ENCODE data around the gene UNK. TPM values are rescaled to one million over a fixed set of nuclear protein-coding genes. Genes with fewer than 3 reads are reported as not detected.
A peak's percentile ranks its signal among the peaks of the same experiment; 100 is the strongest.

The UNK gene
- total RNA-seq, 1 experiment from 2014 or later: 26.3 TPM

GRCh38 chr17:75832164-75832651 lies 47.6 kb downstream of the UNK start:
- peak; percentile 94 for DNase-seq (ENCODE audit: low read depth)

- DNase-seq (ENCODE audit: low read depth): no peak
Measured at GRCh38 chr17:75832652-75833400, 48.2 kb downstream of the UNK start.

DNA sequence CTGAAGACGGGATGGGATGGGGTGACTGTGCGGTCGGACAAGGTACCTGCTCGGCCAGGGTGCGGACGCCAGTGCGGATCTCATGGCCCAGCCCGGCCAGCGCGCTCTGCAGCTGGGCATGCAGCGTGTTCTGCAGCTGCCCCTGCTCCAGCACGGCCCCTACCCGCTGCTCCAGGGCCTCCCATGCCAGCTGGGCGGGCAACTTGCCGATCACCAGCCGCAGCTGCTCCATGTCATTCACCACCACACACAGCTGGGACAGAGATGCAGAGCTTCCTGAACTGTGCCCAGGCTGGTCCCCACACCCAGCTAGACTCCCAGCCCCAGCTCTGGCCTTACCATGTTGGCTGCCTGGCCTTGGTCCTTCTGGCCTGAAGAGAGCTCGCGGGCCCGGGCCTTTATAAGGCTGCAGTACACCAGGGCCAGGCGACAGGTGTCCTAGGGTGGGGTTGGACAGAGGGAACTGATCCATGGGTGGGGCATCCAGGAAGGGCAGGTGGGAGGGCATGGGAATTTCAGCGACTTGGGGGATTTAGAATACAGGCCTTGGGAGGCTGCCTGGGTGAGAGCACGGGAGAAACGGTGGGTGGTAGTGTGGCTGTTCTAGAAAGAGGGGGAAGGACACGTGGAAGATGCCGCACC lies 49.8 kb downstream of the UNK start:
- no peak for DNase-seq (ENCODE audit: low read depth)

- DNase-seq (ENCODE audit: low read depth): no peak
Measured at GRCh38 chr17:75834928-75835653, 50.5 kb downstream of the UNK start.

GRCh38 chr17:75835654-75835987 lies 51.0 kb downstream of the UNK start:
- DNase-seq (ENCODE audit: low read depth): no peak

GRCh38 chr17:75836605-75837004 lies 52.0 kb downstream of the UNK start:
- no peak for DNase-seq (ENCODE audit: low read depth)

GRCh38 chr17:75837899-75838298 lies 53.3 kb downstream of the UNK start:
- no peak for DNase-seq (ENCODE audit: low read depth)

DNA sequence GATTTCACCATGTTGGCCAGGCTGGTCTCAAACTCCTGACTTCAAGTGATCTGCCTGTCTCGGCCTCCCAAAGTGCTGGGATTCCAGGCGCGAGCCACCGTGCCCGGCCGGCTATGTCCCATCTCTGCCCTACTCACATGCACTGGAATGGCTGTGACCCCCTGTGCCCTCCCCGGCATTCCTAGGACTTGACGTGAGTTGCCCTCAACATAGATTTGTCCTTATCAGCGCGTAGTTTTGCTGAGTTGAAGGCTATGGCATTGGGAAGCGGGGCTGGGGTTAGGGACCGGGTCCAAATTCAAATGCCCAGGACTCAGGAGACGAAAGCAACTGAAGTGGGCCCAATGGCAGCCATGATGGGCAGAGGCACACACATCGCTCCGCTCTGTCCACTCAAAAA lies 53.8 kb downstream of the UNK start:
- no peak for DNase-seq (ENCODE audit: low read depth)

- no peak for DNase-seq (ENCODE audit: low read depth)
Measured at GRCh38 chr17:75839942-75840798, 55.6 kb downstream of the UNK start.

GRCh38 chr17:75840799-75841164 lies 56.2 kb downstream of the UNK start:
- no peak for DNase-seq (ENCODE audit: low read depth)

GRCh38 chr17:75842411-75842810 lies 57.8 kb downstream of the UNK start:
- DNase-seq (ENCODE audit: low read depth): no peak

DNA sequence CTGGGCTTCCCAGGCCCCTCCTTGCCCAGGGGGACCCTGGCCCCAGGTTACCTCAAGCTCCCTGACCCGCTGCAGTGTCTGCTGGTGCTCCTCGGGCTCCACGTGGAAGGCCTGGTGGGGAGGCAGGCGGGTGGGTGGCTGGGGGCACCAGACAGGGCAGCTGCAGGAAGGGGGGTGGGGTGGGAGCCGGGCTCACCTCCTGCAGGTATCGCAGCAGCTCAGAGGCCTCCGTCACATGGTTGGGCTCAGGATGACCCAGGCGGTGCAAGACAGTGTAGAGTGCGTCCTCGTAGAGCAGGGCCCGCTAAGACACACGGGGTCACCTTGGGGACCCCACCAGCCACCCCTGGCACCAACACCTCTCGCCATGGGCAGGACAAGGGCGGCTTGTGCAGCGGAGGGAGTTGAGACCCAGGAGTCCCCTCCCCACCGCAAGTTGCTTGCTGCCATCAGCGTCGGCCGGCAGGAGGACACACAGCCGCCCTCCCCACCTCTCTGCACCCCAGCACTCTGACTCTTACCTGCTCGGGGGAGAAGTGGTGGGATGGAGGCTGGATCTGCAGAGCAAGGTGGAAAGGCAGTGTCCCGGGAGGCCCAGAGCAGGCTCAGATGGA lies 58.5 kb downstream of the UNK start:
- no peak for DNase-seq (ENCODE audit: low read depth)

DNA sequence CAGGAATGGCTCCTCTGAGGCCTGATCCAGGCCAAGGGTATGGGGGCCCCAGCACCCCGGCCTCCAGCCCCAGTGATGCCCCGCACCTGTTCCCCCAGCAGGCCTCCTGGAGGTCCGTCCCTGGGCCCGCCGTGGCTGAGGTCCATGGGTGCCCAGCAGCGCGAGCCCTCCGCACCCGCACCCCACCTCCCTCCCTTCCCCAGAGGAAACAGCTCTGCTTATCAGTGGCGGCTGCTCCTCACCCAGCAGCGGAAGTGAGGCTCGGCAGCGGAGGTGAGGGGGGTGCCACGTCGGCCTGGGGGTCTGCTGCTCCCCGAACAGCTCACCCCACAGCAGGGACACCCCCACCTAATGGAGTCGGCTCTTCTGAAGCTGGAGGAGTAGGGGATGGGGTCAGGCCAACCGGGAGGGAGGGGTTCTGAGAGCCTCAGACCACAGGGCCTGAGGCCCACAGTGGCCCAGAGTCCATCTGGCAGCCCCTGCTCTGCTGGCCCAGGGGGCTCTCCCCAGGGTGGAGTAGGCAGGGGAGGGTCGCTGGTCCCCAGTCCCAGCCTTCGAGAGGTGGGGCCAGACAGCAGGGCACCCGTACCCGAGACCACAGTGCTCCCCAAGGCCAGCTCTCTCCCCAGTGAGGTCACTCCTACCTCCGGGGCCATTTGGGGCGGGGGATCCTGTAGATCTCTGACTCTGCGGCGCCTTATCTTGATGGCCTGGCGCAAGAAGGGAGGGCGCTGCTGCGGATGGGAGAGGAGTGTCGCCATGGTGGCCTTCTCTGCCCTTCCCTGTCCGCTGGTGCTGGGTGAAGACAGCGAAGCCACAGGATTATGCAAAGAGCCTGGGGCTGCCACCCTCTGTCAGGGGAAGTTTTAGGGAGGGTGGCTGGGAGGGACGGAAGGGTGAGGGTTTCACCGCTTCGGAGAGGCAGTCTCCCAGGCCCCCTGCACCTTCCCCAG lies 59.2 kb downstream of the UNK start, which contains the start of gene UNC13D:
UNC13D (minus strand) TSS at position 828 of the 953 bp plus-strand sequence; CDS start at position 761, 67 bp downstream.
- DNase-seq (ENCODE audit: low read depth): no peak

DNA sequence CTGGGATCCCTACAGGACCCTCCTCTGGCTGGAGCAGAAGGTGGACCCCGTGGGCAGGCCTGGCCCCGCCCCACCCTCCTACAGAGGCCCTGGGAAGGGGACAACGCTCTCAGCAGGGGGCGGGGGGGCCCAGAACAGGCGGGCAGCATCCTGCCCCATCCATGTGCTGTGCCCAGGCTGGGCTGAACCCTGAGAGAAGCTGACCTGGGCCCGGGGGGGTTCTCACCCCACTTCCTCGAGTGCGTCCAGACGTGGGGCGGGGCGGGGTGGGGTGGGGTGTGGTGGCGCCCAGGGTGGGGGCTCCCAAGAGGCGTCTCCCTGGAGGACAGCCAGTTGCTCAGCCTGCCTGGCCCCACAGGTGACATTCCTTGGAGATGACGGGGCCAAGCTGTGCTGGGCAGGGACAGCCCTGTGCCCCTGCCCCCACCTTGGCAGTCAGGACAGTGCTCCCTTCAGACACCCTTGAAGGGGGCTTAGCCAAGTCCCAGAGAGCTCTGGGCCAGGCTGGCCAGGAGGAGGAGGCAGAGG lies 60.0 kb downstream of the UNK start:
- no peak for DNase-seq (ENCODE audit: low read depth)

- DNase-seq (ENCODE audit: low read depth): peak; percentile 65
Measured at GRCh38 chr17:75845058-75845711, 60.6 kb downstream of the UNK start.

DNA sequence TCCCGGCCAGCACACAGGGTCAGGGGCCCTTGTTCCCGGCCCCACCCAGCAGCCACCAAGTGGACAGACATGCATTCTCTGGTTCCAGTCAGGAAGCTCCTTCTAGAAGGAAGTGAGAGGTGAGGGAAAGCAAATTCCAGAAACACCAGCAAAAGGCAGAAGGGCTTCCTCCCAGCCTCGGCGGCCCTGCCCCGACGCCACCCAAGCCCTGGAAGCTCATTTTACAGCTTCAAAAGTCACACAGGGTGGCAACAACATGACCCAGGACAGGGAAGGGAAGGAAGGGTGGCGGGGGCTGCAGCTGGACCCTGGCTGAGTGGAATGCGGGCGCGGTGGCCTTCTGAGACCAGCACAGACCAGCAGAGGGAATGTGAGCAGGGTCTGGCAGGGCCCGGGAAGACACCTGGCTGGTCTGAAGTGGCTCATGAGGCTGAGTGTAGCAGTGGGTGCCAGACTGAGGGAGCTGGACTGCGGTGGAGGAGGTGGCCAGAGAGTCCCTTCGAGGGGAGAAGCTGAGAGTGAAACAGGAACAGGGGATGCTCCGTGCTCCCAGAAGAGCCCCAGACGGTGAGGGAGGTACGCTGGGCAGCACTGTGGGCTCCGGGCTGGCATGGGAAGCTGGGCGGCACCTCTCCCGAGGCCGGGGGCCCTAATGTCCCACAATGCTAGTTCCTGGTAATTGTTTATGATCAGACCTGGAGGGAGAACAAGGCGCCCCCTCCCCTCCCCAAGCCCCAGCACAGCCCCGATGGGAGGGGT lies 61.5 kb downstream of the UNK start:
- DNase-seq (ENCODE audit: low read depth): no peak

GRCh38 chr17:75846692-75847613 lies 62.3 kb downstream of the UNK start:
- DNase-seq (ENCODE audit: low read depth): no peak
